SKM-1 (cell line): ENCODE measurements around the gene KRT13.

Experiments used
- DNase-seq: peaks from one replicate; lab custom pipeline; 2025; ENCODE audit not compliant: unreplicated experiment; lab: John Stamatoyannopoulos, UW

KRT13 gene

GRCh38 chr17:41475421-41475820 lies 30.0 kb downstream of the KRT13 start:
- no peak for DNase-seq

DNA sequence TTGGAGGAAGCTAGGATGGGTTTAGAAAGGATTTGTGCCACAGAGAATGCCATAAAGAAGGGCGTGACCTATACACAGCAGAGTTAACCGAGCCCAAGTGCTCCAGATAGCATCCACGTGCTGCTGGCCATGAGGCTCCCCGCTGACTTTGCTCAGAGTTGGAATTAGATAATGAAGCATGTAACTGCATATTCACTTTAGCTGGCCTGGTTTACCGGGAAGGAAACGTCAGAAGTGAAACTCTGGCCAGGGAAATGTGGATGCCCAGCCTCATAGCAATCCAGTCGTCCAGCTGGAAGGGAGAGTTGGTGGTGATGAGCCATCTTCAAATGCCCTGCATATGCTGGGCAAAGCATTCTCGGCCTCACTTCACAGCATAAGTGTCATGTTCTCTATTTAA lies 30.5 kb downstream of the KRT13 start:
- DNase-seq = no peak

DNA sequence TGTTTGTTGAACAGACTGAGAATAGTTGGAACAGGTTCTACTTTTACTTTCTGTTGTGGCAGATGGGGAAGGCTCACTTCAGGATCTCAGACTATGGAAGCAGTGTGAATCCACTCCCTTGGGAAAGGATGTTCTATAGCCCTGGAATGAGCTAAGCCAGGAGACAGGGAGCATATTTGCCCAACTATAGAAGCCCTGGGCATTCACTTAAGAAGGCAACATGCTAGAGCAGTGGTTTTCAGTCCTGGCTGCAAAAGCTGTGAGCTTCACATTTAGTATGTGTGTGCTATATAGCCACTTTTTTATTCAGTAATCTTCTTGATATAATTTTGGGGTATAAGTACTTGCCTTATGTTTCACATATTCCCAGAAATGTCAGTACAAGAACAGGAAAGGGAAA lies 37.1 kb downstream of the KRT13 start:
- DNase-seq = no peak

DNA sequence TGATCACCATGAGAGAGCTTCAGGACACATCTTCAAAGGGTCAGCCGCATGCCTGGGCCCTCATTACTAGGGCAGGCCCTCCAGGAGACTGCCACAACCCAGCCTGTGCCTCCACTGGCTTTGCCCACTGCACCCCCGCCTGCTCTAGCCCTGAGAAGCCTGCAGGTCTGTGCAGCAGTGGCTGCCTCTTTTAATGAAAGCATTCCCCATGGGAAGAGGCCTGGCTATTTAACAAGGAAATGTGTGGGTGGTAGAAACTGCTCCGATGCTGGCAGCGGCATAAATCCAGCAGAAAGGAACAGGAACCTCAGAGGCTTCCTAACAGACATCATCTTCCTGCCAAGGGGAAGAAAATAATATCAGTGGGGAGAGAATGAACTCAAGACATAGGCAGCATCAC lies 37.9 kb downstream of the KRT13 start:
- DNase-seq = no peak

DNA sequence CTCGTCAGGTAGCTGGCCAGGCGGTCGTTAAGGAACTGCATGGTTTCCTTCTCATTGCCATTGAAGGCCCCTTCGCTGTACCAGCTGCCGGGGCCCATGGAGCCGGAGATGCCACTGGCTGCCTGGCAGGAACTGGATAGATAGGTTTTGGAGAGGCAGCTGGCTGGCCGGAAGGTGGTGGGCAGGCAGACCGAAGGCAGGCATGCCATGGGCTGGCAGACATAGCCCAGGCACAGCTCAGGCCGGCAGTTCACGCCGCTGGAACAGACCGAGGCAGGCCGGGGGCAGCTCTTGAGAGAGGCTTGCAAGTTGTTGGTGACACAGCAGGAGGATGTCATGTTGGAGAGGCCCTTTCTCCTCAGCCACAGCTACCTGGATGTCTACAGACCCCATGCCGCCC lies 38.4 kb downstream of the KRT13 start, which contains the start of gene KRT32:
KRT32 (minus strand) TSS at position 399 of the 400 bp plus-strand sequence; CDS start at position 338, 61 bp downstream.
- no peak for DNase-seq

DNA sequence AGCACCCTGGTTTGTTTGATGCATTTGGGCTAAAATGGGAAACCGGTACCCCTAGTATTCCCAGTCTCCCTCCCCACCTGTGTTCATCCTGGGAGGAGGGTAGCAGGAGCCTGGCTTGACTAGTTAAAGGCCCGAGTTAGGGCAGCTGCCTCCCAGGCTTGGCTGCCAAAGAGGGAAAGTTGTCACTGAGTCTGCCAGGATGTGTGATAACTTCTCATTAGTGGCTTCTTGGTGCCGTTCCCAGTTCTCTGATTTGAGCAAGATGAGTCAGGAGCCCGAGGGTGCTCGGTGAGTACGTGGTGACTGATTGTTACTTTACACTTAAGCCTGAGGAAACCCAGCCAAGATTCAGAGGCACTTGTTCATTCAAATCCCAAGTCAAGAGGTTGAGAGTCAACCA lies 40.7 kb downstream of the KRT13 start:
- DNase-seq = no peak

DNA sequence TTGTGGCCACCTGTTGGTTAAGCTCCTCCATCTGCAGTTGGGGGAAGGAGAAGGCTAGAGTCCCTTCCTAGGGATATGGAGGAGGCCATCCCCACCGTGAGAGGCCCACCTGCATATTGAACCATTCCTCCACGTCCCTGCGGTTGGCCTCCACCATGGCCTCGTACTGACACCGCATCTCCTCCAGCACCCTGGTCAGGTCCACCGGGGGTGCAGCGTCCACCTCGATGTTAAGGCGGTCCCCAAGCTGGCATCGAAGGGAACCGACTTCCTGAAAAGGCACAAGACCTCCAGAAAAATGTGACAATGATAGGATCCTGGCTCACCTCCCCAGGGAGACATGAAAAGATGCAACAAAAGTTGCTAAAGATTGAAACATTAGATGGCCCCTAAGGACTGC lies 41.2 kb downstream of the KRT13 start:
- no peak for DNase-seq

- no peak for DNase-seq
Observed at GRCh38 chr17:41463746-41464145, 41.7 kb downstream of the KRT13 start.

DNA sequence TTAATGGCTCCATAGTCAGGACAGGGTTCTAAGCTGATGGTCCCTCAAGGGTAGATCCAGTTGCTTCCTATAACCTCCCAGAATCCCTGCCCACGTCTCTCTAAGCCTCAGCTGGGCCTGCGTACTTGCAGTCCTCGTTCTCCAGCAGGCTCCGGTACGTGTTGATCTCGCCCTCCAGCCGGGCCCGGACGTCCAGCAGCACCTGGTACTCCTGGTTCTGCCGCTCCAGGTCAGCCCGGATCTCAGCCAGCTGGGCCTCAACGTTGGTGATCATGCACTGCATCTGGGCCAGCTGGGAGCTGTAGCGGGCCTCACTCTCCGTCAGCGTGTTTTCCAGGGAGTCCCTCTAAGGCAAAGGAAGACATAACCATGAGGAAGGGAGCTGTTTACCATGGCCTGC lies 42.7 kb downstream of the KRT13 start:
- no peak for DNase-seq

DNA sequence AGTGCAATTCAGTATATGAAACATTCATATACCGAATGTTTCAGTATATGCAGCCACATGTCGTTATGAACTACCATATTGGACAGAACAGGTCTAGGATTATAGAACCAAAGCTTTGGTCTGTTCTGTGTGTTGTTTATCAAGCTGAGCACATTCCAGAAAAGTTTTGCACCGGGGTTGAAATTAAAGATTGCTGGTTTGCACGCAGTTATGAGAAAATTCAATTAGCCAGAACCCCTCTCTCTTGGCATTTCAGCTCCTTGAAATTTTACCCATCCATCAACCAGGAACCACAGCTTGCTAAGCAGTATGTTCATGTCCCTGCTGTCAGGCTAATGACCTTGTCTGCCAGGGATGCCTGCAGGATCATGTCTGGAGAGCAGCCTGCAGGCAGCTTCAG lies 47.7 kb downstream of the KRT13 start:
- no peak for DNase-seq

DNA sequence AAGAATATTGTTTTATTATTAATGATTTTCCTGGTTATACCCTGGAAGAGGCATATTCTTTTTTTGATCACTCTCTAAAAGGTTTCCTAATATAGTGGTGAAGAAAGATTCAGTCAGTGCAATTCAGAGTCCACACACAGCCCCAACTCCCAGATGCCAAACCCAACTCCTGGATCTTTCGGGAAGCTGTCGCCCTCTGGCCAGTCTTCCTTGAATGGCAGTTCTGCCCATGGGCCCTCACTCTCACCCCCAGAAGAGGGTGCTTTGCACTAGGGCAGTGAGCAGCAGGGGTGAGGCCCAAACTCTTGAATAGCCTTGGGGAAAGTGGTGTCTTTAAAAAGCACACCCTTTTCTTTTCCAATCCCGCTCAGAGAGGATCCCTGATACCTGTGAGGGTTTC lies 49.2 kb downstream of the KRT13 start:
- DNase-seq = no peak

DNA sequence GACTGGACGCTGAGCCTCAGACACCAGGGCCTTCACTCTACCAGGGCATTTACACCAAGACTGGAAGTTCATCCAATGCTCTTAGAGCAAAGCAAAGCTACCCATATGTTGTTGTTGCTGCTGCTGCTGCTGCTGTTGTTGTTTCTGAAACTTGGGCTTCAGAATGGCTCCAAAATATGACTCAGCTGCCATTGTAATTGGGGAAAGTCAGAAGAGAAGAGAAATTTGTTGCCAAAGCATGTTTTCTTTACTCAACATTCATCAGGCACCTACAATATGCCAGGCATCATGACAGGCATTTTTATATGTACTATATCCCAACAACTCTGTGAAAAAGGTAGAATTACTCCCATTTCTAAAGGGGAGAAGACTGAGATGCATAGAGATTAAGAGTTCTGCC lies 50.2 kb downstream of the KRT13 start:
- no peak for DNase-seq

- DNase-seq = no peak
Observed at GRCh38 chr17:41453066-41453465, 52.3 kb downstream of the KRT13 start.

GRCh38 chr17:41452281-41452680 lies 53.1 kb downstream of the KRT13 start:
- no peak for DNase-seq

DNA sequence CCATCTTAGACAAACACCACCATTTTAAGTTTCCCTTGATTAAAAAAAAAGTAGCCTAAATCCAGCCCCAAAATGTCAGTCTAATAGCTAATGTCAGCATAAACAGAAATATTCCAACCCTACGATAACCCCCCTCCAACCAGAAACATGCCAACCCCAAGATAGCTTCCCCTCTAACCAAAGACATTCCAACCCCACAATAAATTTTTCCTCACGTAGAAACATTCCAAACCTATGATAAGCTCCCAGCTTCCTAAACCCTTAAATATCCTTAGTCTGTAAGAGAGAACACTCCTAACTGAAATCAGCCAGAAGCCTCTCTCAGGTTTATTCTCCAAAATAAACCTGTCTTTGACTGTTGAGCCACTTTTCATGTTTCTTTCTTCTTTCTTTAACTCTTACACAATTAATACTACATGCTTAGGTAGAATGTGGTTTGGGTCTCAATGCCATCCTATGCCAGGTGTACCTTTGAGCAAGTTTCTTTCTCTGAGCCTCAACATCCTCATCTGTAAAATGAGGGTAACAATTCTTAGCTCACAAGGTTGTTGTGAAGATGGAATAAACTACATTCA lies 54.2 kb downstream of the KRT13 start:
- no peak for DNase-seq
